Stimulated activated CD4-positive, alpha-beta T cell treated with anti-CD3 and anti-CD28 coated beads, TNF-alpha, amount 100 ng/mL, for 48 hours (primary cell): ENCODE data around the gene KCNAB2.
"Not testable (repeated sequence)": the region's sequence is repeated elsewhere in the genome, so short reads cannot be mapped to it uniquely, and the experiment has no call there.

Experiments
- DNase-seq, 3 donors: peaks; one replicate each; pipeline ENCODE4 v3.0.0-alpha.2; 2020; ENCODE audit warnings: low read depth in 3 of 3

The KCNAB2 gene

DNA sequence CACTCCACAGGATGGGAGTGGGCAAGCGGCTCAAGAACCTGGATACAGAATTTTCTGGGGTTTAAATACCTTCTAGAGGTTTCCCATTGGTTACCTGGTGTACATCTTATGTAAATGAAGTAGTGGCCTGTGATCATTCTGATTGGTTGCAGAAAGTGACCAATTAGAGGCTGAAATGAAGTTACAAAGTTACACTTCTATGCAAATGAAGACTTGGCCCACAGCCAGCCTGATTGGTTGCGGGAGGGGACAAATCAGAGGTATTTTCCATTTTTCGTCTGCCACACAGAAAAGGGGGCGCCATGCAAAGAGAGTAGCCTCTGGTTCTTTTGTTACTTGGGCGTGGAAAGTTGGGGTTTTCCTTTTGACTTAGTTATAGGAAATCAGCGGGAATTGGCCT, 8.9 kb downstream of the KCNAB2 start:
- no peak for DNase-seq

DNA sequence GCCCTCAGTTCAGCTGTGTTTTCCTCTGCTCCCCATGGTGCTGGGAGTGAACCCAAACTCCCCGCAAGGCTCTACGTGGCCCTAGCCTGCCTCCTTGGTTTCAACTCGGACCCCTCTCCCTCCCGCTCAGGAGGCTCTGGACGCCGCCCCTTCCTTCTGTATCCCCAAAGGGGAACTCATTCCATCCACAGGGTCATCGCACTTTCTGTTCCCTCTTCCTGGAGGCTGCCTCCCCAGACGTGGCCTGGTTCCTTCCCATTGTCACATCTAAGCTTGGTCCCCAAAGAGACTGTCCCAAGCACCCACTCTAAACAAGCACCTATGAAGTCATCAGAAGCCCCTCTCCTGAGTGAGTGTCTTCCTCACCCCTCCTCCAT, 10.9 kb downstream of the KCNAB2 start:
- no peak for DNase-seq

DNA sequence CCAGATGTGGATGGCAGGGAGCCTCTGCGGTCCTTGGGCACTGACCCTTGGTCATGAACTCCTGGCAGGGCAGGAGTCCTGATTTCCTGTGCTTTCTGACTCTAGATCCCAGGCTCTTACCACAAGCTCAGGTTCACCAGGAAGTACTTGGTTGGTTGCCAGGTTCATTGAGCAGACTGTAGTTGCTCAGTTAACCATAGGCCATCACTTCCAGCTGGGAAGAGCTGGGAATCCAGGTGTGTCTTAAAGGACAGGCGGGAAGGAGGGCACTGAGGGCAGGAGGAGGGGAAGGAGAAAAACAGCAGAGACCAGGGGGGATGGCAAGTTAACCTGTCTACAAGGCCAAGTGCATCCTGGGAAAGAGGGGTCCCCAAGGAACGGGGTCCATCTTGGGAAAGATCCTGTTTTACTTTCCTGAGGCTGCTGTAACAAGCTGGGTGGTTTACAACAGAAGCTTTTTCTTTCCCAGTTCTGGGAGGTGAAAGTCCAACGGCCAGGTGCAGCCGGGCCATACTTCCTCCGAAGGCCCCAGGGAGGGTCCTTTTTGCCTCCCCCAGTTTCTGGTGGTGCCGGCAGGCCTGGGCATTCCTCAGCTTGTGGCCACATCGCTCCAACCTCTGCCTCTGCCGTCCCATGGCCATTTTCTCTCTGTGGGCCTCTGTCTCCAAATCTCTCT, 11.6 kb downstream of the KCNAB2 start:
- DNase-seq, result no peak

DNA sequence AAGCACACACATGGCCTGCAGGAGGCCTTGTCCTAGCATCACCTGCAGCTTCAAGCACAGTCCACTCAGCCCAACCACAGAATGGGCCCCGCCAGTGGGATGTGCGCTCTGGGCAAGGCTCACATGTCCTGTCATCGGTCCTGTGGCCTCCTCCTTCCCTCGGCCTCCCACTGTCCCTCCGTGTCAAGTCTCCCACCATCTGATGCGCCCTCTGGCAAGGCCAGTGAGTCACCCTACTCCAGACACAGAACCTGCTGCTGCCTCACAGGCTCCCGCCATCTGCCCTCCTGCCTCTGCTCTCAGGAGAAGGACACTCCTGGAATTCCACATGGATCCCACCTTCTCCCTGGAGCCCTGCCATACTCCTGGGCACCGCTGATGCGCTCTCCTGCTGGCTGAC, 14.2 kb downstream of the KCNAB2 start:
- no peak for DNase-seq

DNA sequence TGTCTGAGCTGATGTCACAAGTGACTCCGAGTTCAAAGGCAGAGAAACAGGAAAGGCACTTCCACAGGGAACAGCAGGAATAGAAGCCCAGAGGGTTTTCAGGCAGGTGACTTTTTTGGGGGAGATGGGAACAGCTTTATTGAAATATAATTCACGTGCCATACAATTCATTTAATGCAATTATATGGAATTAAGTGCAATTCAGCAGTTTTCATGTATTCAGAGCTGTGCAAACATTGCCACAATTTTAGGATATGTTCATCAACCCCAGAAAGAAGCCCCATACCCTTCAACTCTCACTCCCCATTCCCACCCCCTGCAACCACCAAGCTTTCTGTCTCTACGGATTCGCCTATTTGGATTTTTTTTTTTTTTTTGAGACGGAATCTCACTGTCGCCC, 17.0 kb downstream of the KCNAB2 start:
- DNase-seq, result no peak

DNA sequence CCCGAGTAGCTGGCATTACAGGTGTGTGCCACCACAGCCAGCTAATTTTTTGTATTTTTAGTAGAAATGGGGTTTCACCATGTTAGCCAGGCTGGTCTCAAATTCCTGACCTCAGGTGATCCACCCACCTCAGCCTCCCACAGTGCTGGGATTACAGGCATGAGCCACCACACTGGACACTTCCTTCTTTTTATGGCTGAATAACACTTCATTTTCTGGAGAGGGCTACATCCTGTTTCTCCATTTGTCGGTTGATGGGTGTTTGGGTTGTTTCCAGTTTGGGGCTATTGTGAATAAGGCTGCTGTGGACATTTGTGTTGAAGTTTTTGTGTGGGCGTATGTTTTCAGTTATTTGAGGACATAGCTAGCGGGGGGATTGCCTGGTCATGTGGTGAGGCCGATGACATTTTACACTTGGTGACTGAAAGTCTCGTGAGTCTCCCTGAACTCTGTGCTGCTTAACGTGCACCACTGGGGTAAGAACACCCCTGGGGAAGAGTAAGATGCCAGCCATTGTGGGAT, 17.9 kb downstream of the KCNAB2 start:
- DNase-seq, result not testable (repeated sequence)

DNA sequence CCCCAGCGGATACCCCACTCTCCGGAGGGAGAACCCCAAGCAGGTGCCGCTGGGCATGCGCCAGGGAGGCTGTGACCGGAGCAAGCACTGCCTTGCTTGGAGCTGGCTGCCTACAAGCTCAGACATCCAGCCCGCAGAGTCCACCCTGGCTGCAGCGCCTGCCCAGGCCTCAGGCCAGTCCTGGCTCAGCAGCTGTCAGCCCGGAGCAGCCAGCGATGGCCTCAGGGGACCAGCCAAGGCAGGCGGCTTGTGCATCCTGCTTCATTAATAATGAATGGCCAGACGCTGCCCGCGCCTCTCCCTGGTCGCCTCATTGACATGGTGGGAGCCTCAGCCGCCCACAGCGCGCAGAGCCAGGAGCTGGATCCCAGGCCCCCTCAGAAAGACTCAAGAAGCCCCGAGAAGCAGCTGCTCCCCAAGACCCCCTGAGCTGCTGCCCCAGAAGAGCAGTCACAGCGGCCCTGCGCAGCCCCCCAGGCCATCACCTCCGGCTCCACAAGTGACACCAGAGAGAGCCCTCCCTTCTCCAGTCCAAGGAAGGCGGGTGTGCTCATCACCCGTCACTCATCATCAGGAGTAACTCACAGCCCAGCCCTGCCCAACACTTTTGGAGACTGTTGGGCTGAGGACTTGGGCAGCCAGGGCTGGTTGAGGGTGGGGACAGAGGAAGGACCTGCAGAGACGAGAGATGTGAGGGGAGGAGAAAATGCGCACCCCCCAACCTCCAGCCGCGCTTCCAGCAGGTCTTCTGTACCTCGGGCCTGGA, 19.6 kb downstream of the KCNAB2 start:
- DNase-seq, result no peak

DNA sequence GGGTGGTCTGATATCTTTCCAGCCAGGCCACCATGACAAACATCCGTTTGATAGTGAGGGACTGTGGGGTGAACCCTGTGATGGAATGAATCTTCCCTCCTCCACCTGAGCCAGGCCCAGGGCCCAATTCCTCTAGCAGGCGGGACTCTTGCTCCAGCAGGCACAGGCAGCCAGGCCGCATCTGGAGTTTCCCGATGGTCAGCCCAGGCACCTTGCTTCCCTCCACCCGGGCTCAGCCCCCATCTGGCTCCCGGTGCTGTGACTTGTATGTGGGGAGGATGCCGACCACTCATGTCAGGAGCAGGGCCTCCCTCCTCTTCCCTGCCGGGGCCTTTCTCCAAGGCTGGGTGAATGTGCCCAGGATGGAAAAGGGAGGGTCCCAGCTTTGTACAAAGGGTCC, 21.0 kb downstream of the KCNAB2 start:
- no peak for DNase-seq

DNA sequence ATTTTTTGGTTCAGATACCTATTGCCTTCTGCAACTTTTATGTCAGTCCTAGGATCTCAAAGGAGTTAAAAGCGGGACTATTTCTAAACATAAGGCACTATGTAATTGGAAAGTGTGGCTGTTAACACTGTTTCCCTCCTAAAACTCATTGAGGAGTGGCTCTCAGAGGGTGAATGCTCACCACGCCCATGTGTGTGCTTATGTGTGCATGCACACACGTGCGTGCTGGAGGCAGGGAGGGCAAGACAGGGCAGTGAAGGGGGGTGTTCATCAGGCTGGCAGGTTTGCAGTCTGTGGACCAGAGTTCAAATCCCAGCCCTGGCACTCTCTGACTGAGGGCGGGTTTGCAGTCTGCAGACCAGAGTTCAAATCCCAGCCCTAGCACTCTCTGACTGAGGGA, 22.4 kb downstream of the KCNAB2 start:
- no peak for DNase-seq

DNA sequence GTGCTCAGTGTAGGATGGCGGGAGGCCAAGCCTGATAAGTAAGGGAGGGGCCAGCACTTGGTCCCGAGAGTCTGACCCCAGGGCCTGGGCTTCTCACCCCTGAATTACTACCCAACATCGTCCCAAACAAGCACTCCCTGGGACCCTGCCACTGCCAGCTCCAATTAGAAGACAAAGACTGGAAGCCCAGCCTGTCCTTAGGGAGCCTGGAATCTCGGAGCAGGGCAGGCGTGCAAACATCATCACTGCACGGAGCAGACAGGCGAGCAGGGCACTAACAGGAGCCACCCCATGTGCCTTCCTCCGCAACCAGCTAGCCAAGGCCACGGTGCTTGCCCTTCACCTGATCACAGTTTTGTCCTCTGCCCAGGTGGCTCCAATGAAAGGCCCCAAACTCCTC, 23.2 kb downstream of the KCNAB2 start:
- DNase-seq, result no peak

DNA sequence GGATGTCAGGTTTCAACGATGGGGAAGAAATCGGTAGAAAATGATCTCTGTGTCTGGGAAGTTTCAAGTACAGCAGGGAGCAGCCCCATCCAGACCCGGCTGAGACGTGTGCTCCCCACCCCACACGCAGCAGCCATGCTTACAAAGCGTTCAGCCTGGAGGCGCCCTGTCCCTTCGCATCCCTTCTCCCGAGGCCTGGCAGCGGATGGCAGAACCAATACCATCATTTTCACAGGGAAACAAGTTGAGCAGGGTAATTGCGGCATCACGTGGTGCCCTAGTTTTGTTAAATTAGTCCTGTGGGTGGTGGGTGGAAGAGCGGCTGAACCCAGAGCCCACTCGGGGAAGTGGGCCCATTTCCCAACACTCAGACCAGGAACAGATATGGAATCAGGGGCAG, 23.9 kb downstream of the KCNAB2 start:
- no peak for DNase-seq

DNA sequence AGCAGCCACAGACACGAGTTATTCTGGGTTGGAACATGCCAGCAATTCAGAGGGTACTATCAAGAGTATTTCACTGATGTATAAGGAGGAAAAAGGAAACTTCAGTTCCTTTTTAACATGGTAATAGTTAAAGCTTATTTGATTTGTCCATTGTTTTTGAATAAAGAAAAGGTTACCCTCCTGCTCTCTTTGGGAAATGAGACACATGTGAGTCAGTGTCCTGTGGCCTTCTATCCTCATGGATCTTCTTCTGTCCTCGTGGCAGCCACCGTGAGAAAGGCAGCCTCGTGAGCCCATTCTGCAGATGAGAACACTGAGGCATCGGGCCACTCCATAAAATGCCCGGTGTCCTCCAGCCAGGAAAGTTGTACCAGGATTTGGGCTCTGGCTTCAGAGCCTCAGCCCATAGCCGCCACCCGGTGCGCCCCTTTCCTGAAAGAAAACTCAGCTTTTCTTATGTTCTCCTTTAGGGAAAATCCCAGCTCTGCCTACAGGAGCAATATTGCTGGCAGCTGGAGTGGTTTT, 24.8 kb downstream of the KCNAB2 start:
- DNase-seq, result no peak

DNA sequence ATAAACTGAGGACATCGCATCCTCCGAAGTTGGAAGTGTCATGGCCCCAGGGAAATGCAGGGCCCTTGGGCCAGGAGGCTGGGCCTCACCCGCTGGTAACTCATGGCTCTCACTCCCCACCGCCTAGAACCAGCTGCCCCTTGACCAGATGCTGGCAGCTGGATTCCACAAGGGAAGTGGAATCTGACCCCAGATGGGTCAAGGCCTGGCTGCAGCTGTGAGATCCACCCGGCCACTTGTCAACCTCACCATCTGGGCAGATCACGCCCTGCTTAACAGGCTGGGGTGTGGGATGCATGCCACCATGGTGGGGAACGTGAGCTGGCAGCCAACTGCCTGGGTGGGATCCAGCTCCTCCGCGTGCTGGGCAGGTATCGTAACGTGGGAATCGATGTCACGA, 25.5 kb downstream of the KCNAB2 start:
- DNase-seq, result no peak

DNA sequence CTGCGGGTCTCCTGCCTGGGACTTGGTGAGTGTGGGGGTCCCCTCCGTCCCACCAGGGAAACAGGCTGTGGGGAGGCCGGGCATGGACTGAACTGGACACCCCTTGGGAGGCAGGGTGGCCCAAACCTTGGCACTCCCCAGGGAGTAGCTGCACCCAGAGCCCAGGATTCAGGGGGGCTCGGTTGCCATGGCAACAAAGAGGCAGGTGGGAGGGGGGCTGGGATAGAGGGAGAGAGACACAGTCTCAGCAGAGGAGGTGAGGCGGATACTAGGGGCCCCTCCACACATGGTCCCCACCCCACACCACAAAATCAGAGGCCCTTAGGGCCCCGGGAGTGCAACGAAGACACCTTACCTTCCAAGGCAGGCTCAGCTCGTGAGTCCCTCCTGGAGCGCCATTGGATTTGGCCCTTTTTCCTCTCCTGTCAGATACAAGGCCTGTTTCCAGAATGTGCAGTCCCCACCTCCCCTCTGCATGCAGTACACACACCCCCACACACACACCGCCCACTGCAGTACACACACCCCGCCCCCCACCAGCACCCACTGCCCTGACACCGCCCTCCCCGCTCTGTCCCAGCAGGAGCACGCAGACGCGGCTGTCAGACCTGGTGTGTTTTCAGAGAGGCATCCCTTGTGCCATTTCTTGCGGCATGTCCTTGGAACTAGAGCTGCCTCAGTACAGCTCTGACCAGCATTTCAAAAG, 27.2 kb downstream of the KCNAB2 start:
- DNase-seq, result no peak

DNA sequence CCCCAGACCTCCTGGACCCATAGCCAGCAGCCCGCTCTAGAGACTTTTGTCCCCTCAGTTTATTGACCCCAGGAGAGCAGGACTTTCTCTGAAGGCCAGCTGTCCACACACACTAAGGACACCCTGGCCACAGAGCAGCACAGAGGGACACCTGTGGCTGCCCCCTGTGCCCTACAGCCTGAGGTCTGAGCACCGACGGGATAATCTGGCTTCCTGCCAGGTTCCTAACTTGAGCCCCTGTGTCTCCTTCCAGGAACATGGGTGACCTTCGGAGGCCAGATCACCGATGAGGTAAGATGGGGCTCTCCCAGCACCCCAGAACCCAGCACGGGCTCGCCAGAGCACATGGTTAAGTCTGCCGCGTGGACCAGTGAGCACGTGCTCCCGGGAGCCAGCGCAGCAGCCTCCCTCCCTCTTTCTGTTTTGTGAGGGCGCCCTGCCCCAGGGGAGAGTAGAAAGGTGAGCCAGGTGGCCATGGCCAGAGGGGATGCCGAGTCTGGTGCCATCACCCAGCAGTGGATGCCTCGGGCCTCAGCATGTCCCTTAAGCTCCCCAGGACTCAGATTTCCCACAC, 27.9 kb downstream of the KCNAB2 start:
- no peak for DNase-seq

DNA sequence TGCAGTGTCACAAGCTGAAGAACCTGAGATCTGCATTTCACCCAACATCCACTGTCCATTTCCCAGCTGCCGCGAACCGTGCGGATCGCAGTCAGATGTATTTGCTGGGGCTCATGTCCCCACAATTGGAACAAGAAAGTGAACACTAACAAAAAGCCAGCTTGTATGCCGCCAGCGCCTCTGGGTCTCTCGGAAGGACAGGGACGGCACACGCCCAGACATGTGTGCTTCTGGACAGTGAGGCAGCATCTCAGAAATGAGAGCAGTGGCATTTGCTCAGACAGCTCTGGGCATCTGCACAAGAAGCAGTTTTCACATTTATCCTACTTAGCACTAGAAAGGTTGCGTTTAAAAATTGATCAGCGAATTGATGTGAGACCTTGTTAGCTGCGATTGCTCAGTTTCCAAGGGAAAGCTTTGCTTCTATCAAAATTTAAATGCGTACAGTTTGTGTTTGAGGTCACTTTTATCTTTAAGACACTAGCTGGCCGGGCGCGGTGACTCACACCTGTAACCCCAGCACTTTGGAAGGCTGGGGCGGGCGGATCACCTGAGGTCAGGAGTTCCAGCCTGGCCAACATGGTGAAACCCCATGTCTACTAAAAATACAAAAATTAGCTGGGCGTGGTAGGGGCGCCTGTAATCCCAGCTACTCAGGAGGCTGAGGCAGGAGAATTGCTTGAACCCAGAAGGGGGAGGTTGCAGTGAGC, 28.7 kb downstream of the KCNAB2 start:
- DNase-seq, result no peak

DNA sequence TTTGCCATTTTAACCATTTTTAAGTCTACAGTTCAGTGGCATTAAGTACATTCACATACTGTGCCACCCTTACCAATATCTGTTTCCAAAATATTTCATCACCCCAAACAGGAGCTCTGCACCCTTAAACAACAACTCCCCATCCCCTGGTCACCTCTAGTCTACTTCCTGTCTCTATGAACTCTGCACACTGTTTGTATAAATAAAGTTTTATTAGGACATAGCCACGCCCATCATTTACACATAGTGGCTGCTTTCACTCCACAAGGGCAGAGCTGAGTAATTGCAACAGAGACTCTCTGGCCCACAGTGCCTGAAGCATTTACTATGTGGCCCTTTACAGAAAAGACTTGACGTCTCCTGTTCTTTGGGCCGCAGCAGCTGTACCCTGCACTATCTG, 30.1 kb downstream of the KCNAB2 start:
- DNase-seq, result no peak

DNA sequence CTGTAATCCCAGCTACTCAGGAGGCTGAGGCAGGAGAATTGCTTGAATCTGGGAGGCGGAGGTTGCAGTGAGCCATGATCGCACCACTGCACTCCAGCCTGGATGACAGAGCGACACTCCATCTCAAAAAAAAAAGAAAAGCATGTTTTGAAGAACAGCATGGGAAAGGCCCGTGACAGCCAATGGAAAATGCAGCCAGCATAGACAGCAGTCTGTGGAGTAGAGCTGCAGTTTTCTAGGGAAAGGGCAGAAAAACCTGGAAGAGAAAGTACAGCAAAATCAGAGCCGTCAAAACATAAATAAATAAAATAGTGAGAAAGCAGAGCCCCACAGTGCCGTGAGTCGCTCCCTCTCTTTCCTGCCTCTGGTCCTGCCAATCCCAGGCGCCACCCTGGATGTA, 31.4 kb downstream of the KCNAB2 start:
- DNase-seq, result not testable (repeated sequence)

DNA sequence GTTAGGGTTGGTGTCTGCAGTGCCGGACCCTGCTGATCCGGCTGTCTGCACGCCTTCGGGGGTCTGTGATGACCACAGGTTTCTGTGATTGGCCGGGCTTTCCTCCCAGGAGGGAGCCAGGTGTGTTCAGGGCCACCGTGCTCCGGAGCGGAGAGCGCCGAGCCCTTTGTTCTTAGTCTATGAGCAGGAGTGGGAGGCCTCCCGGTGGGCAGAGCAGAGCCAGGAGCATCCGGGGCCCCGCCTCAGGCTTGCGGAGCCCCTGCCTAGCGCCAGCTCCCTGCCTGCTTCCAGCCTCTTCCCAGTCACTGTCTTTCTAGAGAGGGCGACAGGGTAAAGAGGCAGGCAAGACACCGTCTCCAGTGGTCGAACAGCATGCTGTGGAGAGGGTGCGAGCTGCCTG, 31.8 kb downstream of the KCNAB2 start:
- DNase-seq, result no peak

DNA sequence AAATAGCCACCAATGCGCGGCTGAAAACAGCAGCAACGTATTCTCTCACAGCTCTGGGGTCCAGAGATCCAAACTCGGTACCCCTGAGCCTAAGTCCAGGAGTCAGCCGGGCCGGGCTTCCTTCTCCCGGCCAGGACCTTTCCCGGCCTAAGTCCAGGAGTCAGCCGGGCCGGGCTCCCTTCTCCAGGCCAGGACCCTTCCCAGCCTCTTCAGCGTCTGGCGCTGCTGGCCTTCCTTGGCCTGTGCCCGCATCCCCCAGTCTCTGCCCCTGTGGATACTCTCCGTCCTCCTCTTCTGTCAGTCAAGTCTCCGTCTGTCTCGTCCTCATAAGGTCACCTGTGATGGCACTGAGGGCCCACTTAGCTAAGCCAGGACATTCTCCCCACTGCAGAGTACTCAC, 32.2 kb downstream of the KCNAB2 start:
- no peak for DNase-seq

DNA sequence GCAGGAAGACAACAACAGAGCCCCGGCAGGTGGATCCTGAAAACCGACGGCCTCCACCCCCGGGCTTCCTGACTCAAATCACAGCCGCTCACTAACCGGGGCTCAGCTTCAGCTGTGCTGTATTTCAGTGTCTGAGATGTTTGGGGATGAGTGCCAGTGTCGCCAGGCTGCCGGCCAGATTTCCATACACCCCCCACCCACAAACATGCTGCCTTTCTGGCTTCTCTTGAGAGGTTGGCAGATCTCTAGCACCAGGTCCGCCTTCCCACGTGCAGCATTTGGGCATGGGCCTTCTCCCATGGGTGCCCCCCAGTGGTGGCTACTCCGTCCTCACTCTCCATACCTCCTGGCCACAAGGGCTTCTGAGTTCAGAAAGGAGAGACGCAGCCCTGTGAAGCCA, 34.8 kb downstream of the KCNAB2 start:
- DNase-seq, result no peak

DNA sequence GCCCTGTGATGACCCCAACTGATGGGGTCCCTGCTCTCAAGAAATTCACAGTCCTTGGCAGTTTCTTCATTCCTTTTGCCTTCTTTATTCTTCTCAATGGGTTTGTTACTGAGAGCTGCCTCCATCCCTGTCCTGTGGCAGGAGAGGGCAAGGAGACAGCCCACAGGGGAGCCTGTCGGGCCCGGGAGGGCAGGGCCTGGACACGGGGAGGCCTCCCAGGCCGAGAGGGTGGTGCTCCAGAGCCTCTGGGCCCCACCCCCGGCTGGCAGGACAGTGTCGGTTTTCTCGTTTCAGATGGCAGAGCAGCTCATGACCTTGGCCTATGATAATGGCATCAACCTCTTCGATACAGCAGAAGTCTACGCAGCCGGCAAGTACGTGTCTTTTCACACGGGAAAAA, 36.2 kb downstream of the KCNAB2 start:
- no peak for DNase-seq
